Heart left ventricle (tissue), 16 donors: ENCODE data around the gene MYL6. TPM values are rescaled to one million over a fixed set of nuclear protein-coding genes. Genes with fewer than 3 reads are reported as not detected.

Source experiments
- ATAC-seq, 4 donors: fragments of 200-7000 bp; cut with Tn5 transposase; one replicate each; pipeline ENCODE4 v1.9.1; 2020 to 2022; ENCODE audit warnings: moderate library complexity in 4 of 4, mild to moderate bottlenecking in 3 of 4, moderate number of reproducible peaks in 1 of 4
- DNase-seq, 5 donors: peaks; one replicate each; pipeline ENCODE4 v3.0.0-alpha.2; 2020
- H3K27ac ChIP-seq, 12 donors: fragments of 200-600 bp; sonication (generic) in 4 of 12; one replicate each; pipeline versions ENCODE4 v1.5.0 to v1.8.0; 2016 to 2022; ENCODE audit warnings: mild to moderate bottlenecking in 2 of 12
- H3K27me3 ChIP-seq, 9 donors: fragments of 200-600 bp; sonication (generic) in 2 of 9; one replicate each; pipeline versions ENCODE4 v1.5.1 to v1.8.0; 2016 to 2022; ENCODE audit warnings: mild to moderate bottlenecking in 3 of 9
- H3K36me3 ChIP-seq, 9 donors: fragments of 200-600 bp; sonication (generic) in 2 of 9; one replicate each; pipeline versions ENCODE4 v1.5.0 to v1.8.0; 2018 to 2022; ENCODE audit warnings: mild to moderate bottlenecking in 2 of 9
- H3K4me1 ChIP-seq, 12 donors: fragments of 200-600 bp; sonication (generic) in 4 of 12; one replicate each; pipeline versions ENCODE4 v1.5.0 to v1.8.0; 2016 to 2022; ENCODE audit warnings: mild to moderate bottlenecking in 3 of 12
- H3K4me3 ChIP-seq, 12 donors: fragments of 200-600 bp; sonication (generic) in 4 of 12; one replicate each; pipeline versions ENCODE4 v1.5.0 to v1.8.0; 2017 to 2022; ENCODE audit warnings: mild to moderate bottlenecking in 9 of 12, moderate library complexity in 4 of 12
- H3K9me3 ChIP-seq, 12 donors: fragments of 200-600 bp; sonication (generic) in 4 of 12; one replicate each; pipeline versions ENCODE4 v1.5.0 to v1.8.0; 2016 to 2022; ENCODE audit warnings: mild to moderate bottlenecking in 1 of 12
- POLR2A ChIP-seq, 2 donors: fragments of 450-650 bp; IDR thresholded peaks; one replicate each; pipeline ENCODE4 v1.6.1; 2017; ENCODE audit warnings: antibody characterized with exemption in 2 of 2, mild to moderate bottlenecking in 2 of 2, moderate library complexity in 2 of 2
- WGBS, 4 donors: extraction: QIAGEN DNeasy Blood & Tissue Kit in 2 of 4; methylation state at CpG; one replicate each; pipeline versions ENCODE4 v1.1.5 to v1.1.7; 2013 to 2018; 5-methylcytosine and 5-hydroxymethylcytosine counted together
- intact Hi-C, 10 donors: fragments of 100-400 bp; cut with DNase I; formaldehyde crosslinking; loops; one replicate each; pipeline versions ENCODE4 v1.11.1 to v1.14.2; 2022
- polyA plus RNA-seq, 2 donors: library from polyadenylated mRNA; stranded (reverse); fragments of 200-250 nt; gene quantifications; one replicate each; pipeline ENCODE4 v1.2.3, GENCODE V29; 2013
- total RNA-seq, 9 donors: library from RNA; depleted of rRNA in 2 of 9; stranded (reverse); fragments of >200 nt in 2 of 9; fragmentation: NEBNext Ultra II Directional in 3 of 9; extraction: Animal tissue kit (Norgen Biotek cat#: 25700) in 3 of 9; gene quantifications; one replicate each; pipeline versions ENCODE4 v1.1.0 to v1.2.4, GENCODE V29; 2016 to 2023
- TF ChIP-seq, protein P1 (sequence below), 12 donors: fragments of 200-600 bp; sonication (generic) in 4 of 12; IDR thresholded peaks; one replicate each; pipeline versions ENCODE4 v1.5.0 to v1.8.0; 2018 to 2022; ENCODE audit warnings: antibody characterized with exemption in 12 of 12, mild to moderate bottlenecking in 5 of 12
- donor health status: ischemic (EF 13 %, LVEDD 7.1; RV severe dilation, severe dysfunction).
- donor health status: healthy with polysubstance abuse.
- donor health status: DM: no; HTN: yes; CAD: no.
- donor health status: DM: no; HTN: no; CAD: no.
- donor health status: ischemic (EF 25% LVEDD 6.9; RV normal size, moderate dysfunction).
- donor health status: ischemic (EF 25% LVEDD 5.7; RV mildly dilated, moderate dysfunction).
- donor health status: healthy.
- donor health status: DM: yes; HTN: yes; CAD: no.
- donor health status: ischemic (EF 35%, LVEDD 5.7; RV mildly dilated, moderate dysfunction).
- donor health status: nonischemic (EF 11% LVEDD 7.7; RV severe dilation, severe dysfunction).
- donor health status: DM: yes; HTN: yes; CAD: no.
- donor health status: PGD.
- donor health status: ischemic (EF 29% LVEDD 5.4; RV normal size, mild dysfunction).
- donor health status: nonischemic (EF 23%, LVEDD 6.1; RV moderate dilation, normal function).

Gene MYL6
- total and polyA plus RNA-seq, 11 donors = 355 to 1,383 (median 718) TPM

- Histone ChIP-seq H3K9me3 (no peaks in the 10 kb centered on the region), H3K4me1 (peaks cover 0 to 53% (median 25%) of the 10 kb centered on the region in 12 donors), H3K27ac (peak within 1 kb of the TSS; percentile 72 to 98 (median 94)), H3K4me3 (peak within 1 kb of the TSS; percentile 65 to 95 (median 78)), H3K36me3 (peaks cover 0 to 46% (median 26%) of the 10 kb centered on the region in 9 donors), H3K27me3 (no peaks in the 10 kb centered on the region)
- peak; percentile 86 to 92 (median 87) for ATAC-seq
- DNase-seq = peak; percentile 96 to 99 (median 97)
- peak in 1 of 2 donors; percentile 89 for TF ChIP-seq POLR2A (IDR thresholded peaks at IDR 0.05)
- TF ChIP-seq, protein P1, sequence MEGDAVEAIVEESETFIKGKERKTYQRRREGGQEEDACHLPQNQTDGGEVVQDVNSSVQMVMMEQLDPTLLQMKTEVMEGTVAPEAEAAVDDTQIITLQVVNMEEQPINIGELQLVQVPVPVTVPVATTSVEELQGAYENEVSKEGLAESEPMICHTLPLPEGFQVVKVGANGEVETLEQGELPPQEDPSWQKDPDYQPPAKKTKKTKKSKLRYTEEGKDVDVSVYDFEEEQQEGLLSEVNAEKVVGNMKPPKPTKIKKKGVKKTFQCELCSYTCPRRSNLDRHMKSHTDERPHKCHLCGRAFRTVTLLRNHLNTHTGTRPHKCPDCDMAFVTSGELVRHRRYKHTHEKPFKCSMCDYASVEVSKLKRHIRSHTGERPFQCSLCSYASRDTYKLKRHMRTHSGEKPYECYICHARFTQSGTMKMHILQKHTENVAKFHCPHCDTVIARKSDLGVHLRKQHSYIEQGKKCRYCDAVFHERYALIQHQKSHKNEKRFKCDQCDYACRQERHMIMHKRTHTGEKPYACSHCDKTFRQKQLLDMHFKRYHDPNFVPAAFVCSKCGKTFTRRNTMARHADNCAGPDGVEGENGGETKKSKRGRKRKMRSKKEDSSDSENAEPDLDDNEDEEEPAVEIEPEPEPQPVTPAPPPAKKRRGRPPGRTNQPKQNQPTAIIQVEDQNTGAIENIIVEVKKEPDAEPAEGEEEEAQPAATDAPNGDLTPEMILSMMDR (IDR thresholded peaks at IDR 0.05) = peak in 11 of 12 donors; percentile 24 to 80 (median 57)
- 1% methylated on average over 39 to 61 of the region's 61 CpGs for WGBS, 4 donors
- intact Hi-C loops = loop anchor here (1.0 to 10.0 kb wide), 11 partner anchors 39 to 199 kb away; partner anchors contain the start of genes MYL6 (in 6 of the 10), SMARCC2 (in 6 of the 10), NABP2 (in 4 of the 10) and RPS26 (in 2 of the 10)
These were observed 40.1 kb upstream of the MYL6 start, which contains the start of gene ZC3H10 for GRCh38 chr12:56117778-56118687. ZC3H10 (plus strand) TSS chr12:56118266; CDS start chr12:56120563, 2,297 bp downstream.

GRCh38 chr12:56118688-56119357 is 39.3 kb upstream of the MYL6 start:
- Histone ChIP-seq H3K27ac (peak overlapping the region; percentile 39 to 98 (median 92)), H3K27me3 (no peaks in the 10 kb centered on the region), H3K9me3 (no peaks in the 10 kb centered on the region), H3K4me3 (peak overlapping the region; percentile 63 to 95 (median 78)), H3K36me3 (peaks cover 0 to 43% (median 19%) of the 10 kb centered on the region in 9 donors), H3K4me1 (peaks cover 0 to 58% (median 28%) of the 10 kb centered on the region in 12 donors)
- TF ChIP-seq, protein P1 (IDR thresholded peaks at IDR 0.05) = no peak
- TF ChIP-seq POLR2A (IDR thresholded peaks at IDR 0.05) = no peak
- no peak for ATAC-seq
- no peak for DNase-seq
- intact Hi-C loops = loop anchor here (1.0 to 10.0 kb wide), 12 partner anchors 38 to 198 kb away; partner anchors contain the start of genes SMARCC2 (in 8 of the 10), MYL6 (in 6 of the 10), NABP2 (in 4 of the 10) and RPS26 (in 2 of the 10)
- 11 to 17% (median 13%) methylated on average over 13 of the region's 13 CpGs for WGBS, 4 donors

- DNase-seq (peak in 4 of 5 donors; percentile 77 to 83 (median 81)), ATAC-seq (peak; percentile 18 to 49 (median 42))
- no peak for TF ChIP-seq POLR2A (IDR thresholded peaks at IDR 0.05)
- TF ChIP-seq, protein P1 (IDR thresholded peaks at IDR 0.05) = peak; percentile 63 to 89 (median 78)
- Histone ChIP-seq H3K27me3 (no peaks in the 10 kb centered on the region), H3K4me3 (peak overlapping the region in 9 of 12 donors; percentile 66 to 95 (median 79)), H3K27ac (peak overlapping the region; percentile 0 to 98 (median 90)), H3K9me3 (no peaks in the 10 kb centered on the region), H3K36me3 (peaks cover 0 to 41% (median 19%) of the 10 kb centered on the region in 9 donors), H3K4me1 (peaks cover 0 to 58% (median 29%) of the 10 kb centered on the region in 12 donors)
- intact Hi-C loops = loop anchor here (1.0 to 10.0 kb wide), 11 partner anchors 38 to 198 kb away; partner anchors contain the start of genes SMARCC2 (in 8 of the 10), MYL6 (in 6 of the 10), NABP2 (in 3 of the 10) and RPS26 (in 2 of the 10)
- 0 to 1% (median 0%) methylated on average over 2 of the region's 2 CpGs for WGBS, 4 donors
These were observed 38.8 kb upstream of the MYL6 start for GRCh38 chr12:56119361-56119796.
